ENCODE results near the gene NELFB. TPM values are rescaled to one million over a fixed set of nuclear protein-coding genes. Genes with fewer than 3 reads are reported as not detected.

Gene NELFB
- total and polyA plus RNA-seq, 9 of the 15 experiments (the other 6 are each of a cell fraction or from before 2014, with no cell fraction given) = 0.24 to 84.0 (median 29.7) TPM

- TF ChIP-seq ZNF518B (CRISPR knock-in tag; IDR thresholded peaks at IDR 0.05) = no peak
- peak; percentile 92; the same call in 1 of the 2 replicates for TF ChIP-seq GATAD2A (IDR thresholded peaks at IDR 0.05)
- TF ChIP-seq KLF6 (CRISPR knock-in tag; IDR thresholded peaks at IDR 0.05; ENCODE audit: borderline replicate concordance) = 0 out of 2 replicates have a peak, but pooled peaks have one; percentile 48
- peak; percentile 95 for TF ChIP-seq FUS (optimal IDR thresholded peaks at IDR 0.05; ENCODE audit: low read depth, low read length)
- peak; percentile 71; the same call in 1 of the 2 replicates for TF ChIP-seq HLTF (IDR thresholded peaks at IDR 0.05)
- 0 out of 2 replicates have a peak, but pooled peaks have one; percentile 36 for TF ChIP-seq DIDO1 (tag; IDR thresholded peaks at IDR 0.05; ENCODE audit: low read depth)
- no peak for TF ChIP-seq RBM39 (optimal IDR thresholded peaks at IDR 0.05; ENCODE audit: low read depth, low read length)
- TF ChIP-seq HDAC8 (tag; IDR thresholded peaks at IDR 0.05) = peak; percentile 82
- peak in 1 of 2 experiments; percentile 80; a peak in 1 of 4 replicates for TF ChIP-seq MLX (CRISPR knock-in tag; conservative IDR thresholded peaks at IDR 0.05)
- TF ChIP-seq FOXK2 (conservative IDR thresholded peaks at IDR 0.05 in 1 of 2, IDR thresholded peaks at IDR 0.05 in 1 of 2; ENCODE audit: low read depth in 2 of 2) = no peak
- TF ChIP-seq ZNF224 (CRISPR knock-in tag; IDR thresholded peaks at IDR 0.05) = 0 out of 2 replicates have a peak, but pooled peaks have one; percentile 31
- TF ChIP-seq CHAMP1 (IDR thresholded peaks at IDR 0.05) = no peak
- TF ChIP-seq ZNF253 (CRISPR knock-in tag; conservative IDR thresholded peaks at IDR 0.05) = no peak
- no peak for TF ChIP-seq ZNF277 (CRISPR knock-in tag; IDR thresholded peaks at IDR 0.05; ENCODE audit: borderline replicate concordance)
- peak in 1 of 2 experiments; percentile 59; a peak in 1 of 4 replicates for TF ChIP-seq KDM4B (IDR thresholded peaks at IDR 0.05; ENCODE audit: borderline replicate concordance in 2 of 2, low read depth in 1 of 2)
- TF ChIP-seq ZNF121 (CRISPR knock-in tag; conservative IDR thresholded peaks at IDR 0.05) = 0 out of 2 replicates have a peak, but pooled peaks have one; percentile 29
- peak; percentile 85; the same call in 1 of the 2 replicates for TF ChIP-seq CREB3L1 (IDR thresholded peaks at IDR 0.05; ENCODE audit: borderline replicate concordance, low read depth)
Observed at GRCh38 chr9:137240318-137240840, 14.7 kb upstream of the NELFB start (continued).
